ENCODE data around the gene LAMTOR5.
A peak's percentile ranks its signal among the peaks of the same experiment; 100 is the strongest.
"Not testable (repeated sequence)": the region's sequence is repeated elsewhere in the genome, so short reads cannot be mapped to it uniquely, and the experiment has no call there.

Gene LAMTOR5

GRCh38 chr1:110425612-110426152 lies 18.2 kb upstream of the LAMTOR5 start:
- DNase-seq: no peak

- no peak for DNase-seq
These were observed 17.5 kb upstream of the LAMTOR5 start for GRCh38 chr1:110424699-110425611.

- DNase-seq: no peak
These were observed 13.6 kb upstream of the LAMTOR5 start for GRCh38 chr1:110420874-110421793.

GRCh38 chr1:110420023-110420662 lies 12.6 kb upstream of the LAMTOR5 start:
- no peak for DNase-seq

- DNase-seq: no peak
These were observed 11.2 kb upstream of the LAMTOR5 start for GRCh38 chr1:110418729-110419128.

GRCh38 chr1:110413045-110413444 lies 5.6 kb upstream of the LAMTOR5 start:
- DNase-seq: not testable (repeated sequence)

GRCh38 chr1:110412576-110412975 lies 5.1 kb upstream of the LAMTOR5 start:
- peak; percentile 51 for DNase-seq

GRCh38 chr1:110411173-110411735 lies 3.8 kb upstream of the LAMTOR5 start:
- DNase-seq: no peak

GRCh38 chr1:110409316-110409715 lies 1.8 kb upstream of the LAMTOR5 start:
- no peak for DNase-seq

- DNase-seq: no peak
These were observed 994 bp upstream of the LAMTOR5 start for GRCh38 chr1:110408488-110408887.

GRCh38 chr1:110406407-110406806 lies 1.1 kb downstream of the LAMTOR5 start:
- DNase-seq: not testable (repeated sequence)

GRCh38 chr1:110404401-110404800 lies 3.1 kb downstream of the LAMTOR5 start:
- DNase-seq: no peak

- DNase-seq: no peak
These were observed 3.7 kb downstream of the LAMTOR5 start for GRCh38 chr1:110403805-110404204.

- DNase-seq: not testable (repeated sequence)
These were observed 11.1 kb downstream of the LAMTOR5 start for GRCh38 chr1:110396259-110396958.

GRCh38 chr1:110394493-110394820 lies 13.0 kb downstream of the LAMTOR5 start:
- DNase-seq: no peak

- no peak for DNase-seq
These were observed 13.6 kb downstream of the LAMTOR5 start for GRCh38 chr1:110393691-110394492.

- no peak for DNase-seq
These were observed 14.2 kb downstream of the LAMTOR5 start for GRCh38 chr1:110393286-110393685.

- no peak for DNase-seq
These were observed 16.7 kb downstream of the LAMTOR5 start, which contains the start of gene SLC16A4 for GRCh38 chr1:110390692-110391245. Gene SLC16A4 (minus strand): TSS chr1:110391026. CDS start chr1:110389323, 1,703 bp downstream.

- DNase-seq: no peak
These were observed 17.4 kb downstream of the LAMTOR5 start for GRCh38 chr1:110390096-110390495.

GRCh38 chr1:110387048-110387754 lies 20.3 kb downstream of the LAMTOR5 start:
- DNase-seq: no peak

Data from stimulated activated CD4-positive, alpha-beta T cell treated with anti-CD3 and anti-CD28 coated beads, Interleukin-12 subunit alpha, Interleukin-12 subunit beta, amount 100 ng/mL, for 4 hours (primary cell).